Tibial artery (tissue), 4 donors: ENCODE measurements around the gene HCN1.

ENCODE experiments used
- DNase-seq, 2 donors: peaks; one replicate each; pipeline ENCODE4 v3.0.0-alpha.2; 2019
- H3K27ac ChIP-seq, 2 donors: fragments of 200-600 bp; sonication (generic) in 1 of 2; 1 replicate in 1 of 2; 2 replicates in 1 of 2; pipeline ENCODE4 v1.5.1; 2018 to 2019; ENCODE audit warnings: mild to moderate bottlenecking in 1 of 2
- H3K27me3 ChIP-seq, 2 donors: fragments of 200-600 bp; sonication (generic) in 1 of 2; one replicate each; pipeline versions ENCODE4 v1.5.1 to v1.6.0; 2016 to 2019
- H3K36me3 ChIP-seq, 3 donors: fragments of 200-600 bp; sonication (generic) in 2 of 3; one replicate each; pipeline ENCODE4 v1.5.1; 2016 to 2019; ENCODE audit warnings: mild to moderate bottlenecking in 2 of 3
- H3K4me1 ChIP-seq, 4 donors: fragments of 200-600 bp; sonication (generic) in 2 of 4; 1 replicate in 3 of 4; 2 replicates in 1 of 4; pipeline ENCODE4 v1.5.1; 2016 to 2019
- H3K4me3 ChIP-seq, 2 donors: fragments of 200-600 bp; sonication (generic) in 1 of 2; 1 replicate in 1 of 2; 2 replicates in 1 of 2; pipeline ENCODE4 v1.5.1; 2018 to 2019; ENCODE audit warnings: mild to moderate bottlenecking in 2 of 2
- H3K9me3 ChIP-seq, 3 donors: fragments of 200-600 bp; sonication (generic) in 1 of 3; one replicate each; pipeline ENCODE4 v1.5.1; 2016 to 2019
- CTCF ChIP-seq, 2 experiments: fragments of 200-600 bp in 1 of 2; fragments of 450-650 bp in 1 of 2; IDR thresholded peaks; one replicate each; pipeline ENCODE4 v1.5.1; 2017 to 2019; ENCODE audit warnings: antibody characterized with exemption in 2 of 2, mild to moderate bottlenecking in 1 of 2, moderate library complexity in 1 of 2
- intact Hi-C: fragments of 100-400 bp; cut with DNase I; formaldehyde crosslinking; loops from one replicate; pipeline ENCODE4 v1.15.0; 2023; ENCODE audit warnings: low total_unique reads

Gene HCN1

DNA sequence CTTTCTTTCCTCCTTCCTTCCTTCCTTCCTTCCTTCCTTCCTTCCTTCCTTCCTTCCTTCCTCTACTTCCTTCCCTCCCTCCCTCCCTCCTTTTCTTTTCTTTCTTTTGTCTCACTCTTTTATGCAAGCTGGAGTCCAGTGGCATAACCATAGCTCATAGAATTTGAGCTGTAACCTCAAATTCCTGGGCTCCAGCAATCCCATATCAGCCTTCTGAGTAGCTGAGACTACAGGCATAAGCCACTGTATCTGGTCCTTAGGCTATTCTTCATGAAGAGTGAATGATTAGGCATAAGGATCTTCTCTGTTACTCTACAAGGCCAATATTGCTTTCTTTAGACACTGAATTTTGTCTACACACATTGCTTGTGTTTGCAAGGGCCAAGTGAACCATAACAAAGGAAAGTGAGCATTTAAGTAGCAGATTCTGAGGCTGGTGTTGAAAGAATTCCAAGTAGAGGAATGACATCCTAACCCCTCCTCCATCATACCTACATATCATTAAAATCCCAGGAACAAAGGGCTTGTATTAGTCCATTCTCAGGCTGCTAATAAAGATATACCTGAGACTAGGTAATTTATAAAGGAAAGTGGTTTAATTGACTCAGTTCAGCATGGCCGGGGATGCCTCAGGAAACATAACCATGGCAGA lies 293.2 kb downstream of the HCN1 start:
- no peak for TF ChIP-seq CTCF (IDR thresholded peaks at IDR 0.05)

DNA sequence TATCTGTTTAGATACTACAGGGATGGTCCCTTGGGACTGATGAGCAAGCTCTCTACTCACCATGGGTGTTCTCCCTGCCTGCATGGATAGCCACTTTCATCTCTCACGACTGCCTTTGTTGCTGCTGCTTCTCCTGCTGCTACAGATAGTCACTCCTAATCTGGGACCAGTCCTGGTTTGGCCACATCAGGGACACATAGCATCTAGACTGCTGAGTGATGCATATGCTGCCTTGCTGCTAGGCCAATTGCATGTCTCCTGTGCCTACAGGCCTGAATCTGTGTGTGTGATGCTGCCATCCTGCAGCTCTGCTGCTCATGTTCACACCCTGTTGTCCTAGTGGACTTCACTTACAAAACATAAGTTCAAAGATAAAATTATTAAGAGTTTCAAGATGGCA lies 297.1 kb downstream of the HCN1 start:
- DNase-seq = no peak
- no peaks in the 10 kb centered on the region for H3K27me3 ChIP-seq
- H3K4me1 ChIP-seq = no peaks in the 10 kb centered on the region
- H3K4me3 ChIP-seq = no peak overlapping the region
- intact Hi-C loops = no loop called here
- no peak overlapping the region for H3K27ac ChIP-seq
- H3K36me3 ChIP-seq = no peaks in the 10 kb centered on the region
- no peak for TF ChIP-seq CTCF (IDR thresholded peaks at IDR 0.05)
- no peaks in the 10 kb centered on the region for H3K9me3 ChIP-seq

More for the DNA sequence above, 293.2 kb downstream of the HCN1 start:
- H3K4me1 ChIP-seq = no peaks in the 10 kb centered on the region
- H3K27ac ChIP-seq = no peak overlapping the region
- DNase-seq = no peak
- intact Hi-C loops = no loop called here
- H3K36me3 ChIP-seq = no peaks in the 10 kb centered on the region
- H3K27me3 ChIP-seq = no peaks in the 10 kb centered on the region
- no peaks in the 10 kb centered on the region for H3K9me3 ChIP-seq
- no peak overlapping the region for H3K4me3 ChIP-seq

DNA sequence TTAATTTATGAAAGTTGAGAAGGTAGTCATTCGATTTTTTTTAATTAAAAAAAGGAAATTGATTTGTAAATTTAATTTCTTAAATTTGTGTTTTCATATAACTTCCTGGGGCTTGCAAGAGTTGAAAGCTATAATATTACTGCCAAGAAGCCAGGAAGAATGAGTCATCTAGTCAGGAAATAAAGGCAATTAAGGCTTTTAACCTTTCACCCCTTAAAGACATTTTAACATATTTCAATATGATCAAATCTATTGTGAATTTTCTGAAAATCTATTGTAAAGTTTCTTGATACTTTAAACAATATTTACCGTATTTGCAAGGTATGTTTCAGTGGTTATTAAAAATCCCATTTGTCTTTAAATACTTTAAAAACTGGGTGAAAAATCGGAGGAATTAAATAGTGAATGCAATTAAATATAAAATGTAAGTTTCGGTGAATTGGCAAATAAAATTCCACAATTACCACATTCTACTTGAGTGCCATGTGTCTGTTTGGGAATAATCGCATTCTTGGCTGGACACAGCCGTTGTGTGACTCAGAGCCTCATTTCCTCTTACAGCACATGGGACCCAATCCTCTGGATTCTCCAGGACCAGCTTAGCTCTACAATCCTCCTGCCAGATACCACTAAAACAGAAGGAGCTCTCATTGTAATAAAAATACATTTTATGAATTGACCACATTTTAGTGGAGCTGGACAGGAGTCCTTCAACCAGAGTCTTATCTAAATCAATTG lies 310.7 kb downstream of the HCN1 start:
- Histone ChIP-seq H3K9me3 (no peaks in the 10 kb centered on the region), H3K36me3 (no peaks in the 10 kb centered on the region), H3K27ac (no peak overlapping the region), H3K4me3 (no peak overlapping the region), H3K27me3 (no peaks in the 10 kb centered on the region), H3K4me1 (no peaks in the 10 kb centered on the region)
- intact Hi-C loops = no loop called here
- no peak for TF ChIP-seq CTCF (IDR thresholded peaks at IDR 0.05)
- peak in 1 of 2 donors; percentile 25 for DNase-seq

DNA sequence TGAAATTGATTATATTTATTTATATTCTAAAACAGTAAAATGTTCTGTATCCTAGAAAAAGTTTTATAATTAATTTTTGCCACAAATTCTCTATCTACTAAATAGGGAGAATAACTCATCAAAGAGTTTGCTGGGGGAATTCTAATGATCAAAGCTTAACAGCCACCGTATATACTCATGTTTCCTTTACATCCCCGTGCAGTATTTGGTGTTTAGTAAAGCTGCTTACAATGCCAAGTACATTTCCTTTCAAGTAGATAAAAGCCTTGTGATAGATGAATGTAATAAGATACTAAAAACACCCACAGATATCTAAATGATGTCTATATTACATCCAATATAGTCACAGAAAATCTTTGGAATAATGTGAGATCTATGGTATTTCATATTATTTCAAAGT lies 312.2 kb downstream of the HCN1 start:
- no peak for DNase-seq
- Histone ChIP-seq H3K27ac (no peak overlapping the region), H3K4me3 (no peak overlapping the region), H3K27me3 (no peaks in the 10 kb centered on the region), H3K4me1 (no peaks in the 10 kb centered on the region), H3K9me3 (no peaks in the 10 kb centered on the region), H3K36me3 (no peaks in the 10 kb centered on the region)
- intact Hi-C loops = no loop called here
- no peak for TF ChIP-seq CTCF (IDR thresholded peaks at IDR 0.05)

DNA sequence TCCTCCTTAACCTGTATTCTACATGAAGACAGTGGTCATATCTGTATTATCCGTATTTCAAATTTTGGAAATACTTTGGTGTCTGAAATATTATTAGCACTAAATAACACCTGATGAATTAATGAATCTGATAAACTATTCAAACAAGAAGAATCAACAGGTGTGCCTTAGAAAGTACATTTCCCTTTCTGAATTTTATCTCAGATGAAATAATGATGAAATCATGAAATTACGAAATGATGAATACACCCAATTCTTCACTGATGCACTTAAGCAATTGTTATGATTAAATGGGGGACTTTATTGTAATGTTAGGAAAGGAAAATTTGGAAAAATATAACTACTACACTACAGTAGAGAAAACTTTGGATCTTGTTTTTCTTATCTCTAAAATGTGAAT lies 313.6 kb downstream of the HCN1 start:
- intact Hi-C loops = no loop called here
- H3K4me3 ChIP-seq = no peak overlapping the region
- H3K4me1 ChIP-seq = no peaks in the 10 kb centered on the region
- H3K27me3 ChIP-seq = no peaks in the 10 kb centered on the region
- no peak for TF ChIP-seq CTCF (IDR thresholded peaks at IDR 0.05)
- no peaks in the 10 kb centered on the region for H3K9me3 ChIP-seq
- no peaks in the 10 kb centered on the region for H3K36me3 ChIP-seq
- DNase-seq = no peak
- no peak overlapping the region for H3K27ac ChIP-seq
